HG03139 (cell line): ENCODE results near the gene LSM8.
"Not testable (repeated sequence)": the region's sequence is repeated elsewhere in the genome, so short reads cannot be mapped to it uniquely, and the experiment has no call there.

Source experiments
- ATAC-seq: cut with Tn5 transposase; IDR thresholded peaks from one replicate; pipeline ENCODE4 v1.9.1; 2021; ENCODE audit not compliant: unreplicated experiment

Gene LSM8

DNA sequence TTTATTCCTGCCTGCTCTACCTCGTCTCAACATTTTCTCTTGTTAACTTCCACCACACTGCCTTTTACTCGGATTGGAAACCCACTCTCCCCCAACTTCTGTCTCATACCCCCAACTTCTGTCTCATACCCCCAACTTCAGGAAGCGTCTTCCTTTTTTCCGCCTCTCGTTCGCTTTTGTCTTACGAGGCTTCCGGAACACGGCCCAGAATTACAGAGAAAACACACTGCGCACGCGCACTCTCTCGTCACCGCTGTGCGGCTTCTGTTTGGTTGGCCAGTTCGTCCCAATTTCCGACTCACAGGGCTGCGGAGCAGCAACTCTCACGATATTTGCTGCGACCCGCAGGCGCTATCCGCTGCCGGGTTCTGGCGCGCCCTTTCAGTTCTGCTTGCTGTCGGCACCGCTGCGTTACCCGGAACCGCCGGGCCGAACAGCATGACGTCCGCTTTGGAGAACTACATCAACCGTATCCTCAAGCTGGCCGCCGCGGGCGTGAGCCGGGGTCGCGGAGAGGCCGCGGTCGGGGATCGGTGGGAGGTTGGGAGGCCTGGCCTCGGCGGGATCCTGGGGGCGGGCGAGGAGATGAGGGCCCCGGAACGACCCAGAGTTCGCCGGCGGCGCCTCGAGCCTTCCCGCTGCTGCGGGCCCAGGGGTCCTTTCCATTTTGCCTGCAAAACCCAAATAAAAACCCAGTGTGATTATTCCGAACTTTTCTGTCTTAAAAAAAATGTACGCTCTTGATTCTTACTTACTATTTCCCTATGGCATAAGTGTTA, at the start of gene LSM8:
Gene LSM8 (plus strand): TSS at position 379 of the 779 bp plus-strand sequence. CDS start 60 bp downstream, at position 439.
- ATAC-seq = peak; percentile 98

DNA sequence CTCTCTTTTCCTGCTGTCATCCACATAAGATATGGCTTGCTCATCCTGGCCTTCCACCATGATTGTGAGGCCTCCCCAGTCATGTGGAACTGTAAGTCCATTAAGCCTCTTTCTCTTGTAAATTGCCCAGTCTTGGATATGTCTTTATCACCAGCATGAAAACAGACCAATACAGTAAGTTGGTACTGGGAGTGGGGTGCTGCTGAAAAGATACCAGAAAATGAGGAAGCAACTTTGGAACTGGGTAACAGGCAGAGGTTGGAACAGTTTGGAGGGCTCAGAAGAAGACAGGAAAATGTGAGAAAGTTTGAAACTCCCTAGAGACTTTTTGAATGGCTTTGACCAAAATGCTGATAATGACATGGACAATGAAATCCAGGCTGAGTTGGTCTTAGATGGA, 49.5 kb upstream of the LSM8 start:
- ATAC-seq = not testable (repeated sequence)

GRCh38 chr7:118140468-118140867, 43.5 kb upstream of the LSM8 start:
- ATAC-seq = no peak

- ATAC-seq = no peak
These were observed 42.0 kb upstream of the LSM8 start for GRCh38 chr7:118142012-118142411.

- no peak for ATAC-seq
These were observed 35.0 kb upstream of the LSM8 start for GRCh38 chr7:118148930-118149329.

GRCh38 chr7:118149394-118149793, 34.6 kb upstream of the LSM8 start:
- ATAC-seq = no peak

DNA sequence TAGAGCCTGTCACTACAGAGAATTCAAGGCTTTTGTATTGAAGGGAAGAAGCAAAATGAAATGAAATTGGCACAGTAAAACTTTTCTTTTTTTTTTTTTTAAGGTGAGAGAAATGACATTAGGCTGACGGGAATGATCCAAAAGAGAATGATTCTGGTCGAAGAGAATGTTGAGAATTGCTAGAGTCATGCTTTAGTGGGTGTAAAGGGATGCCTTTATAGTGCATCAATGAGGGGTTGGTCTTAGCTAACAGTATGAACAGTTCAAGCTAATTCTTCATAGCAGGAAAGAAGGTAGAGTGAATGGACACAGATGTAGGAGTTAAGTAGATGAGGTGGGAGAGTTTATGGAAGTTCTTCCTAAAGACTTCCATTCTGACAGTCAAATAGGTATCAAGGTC, 32.3 kb upstream of the LSM8 start:
- no peak for ATAC-seq

DNA sequence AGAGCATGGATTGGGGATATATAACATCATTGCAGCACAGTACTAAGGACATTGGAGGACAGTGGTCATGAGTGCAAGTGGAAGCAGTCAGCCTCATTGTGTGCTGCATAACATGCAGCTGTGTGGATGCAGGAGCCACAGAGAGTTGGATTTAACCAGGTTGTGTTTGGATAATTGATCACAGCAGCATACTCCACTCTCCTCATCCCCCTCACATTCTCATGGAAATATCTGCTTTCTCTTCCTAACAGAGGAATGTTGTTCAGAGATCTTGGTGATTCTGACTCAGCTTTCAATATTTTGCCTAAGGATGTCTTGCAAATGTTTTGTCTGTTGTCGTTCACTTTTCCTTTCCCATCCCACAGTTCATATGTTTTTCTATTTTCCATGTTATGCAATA, 31.8 kb upstream of the LSM8 start:
- ATAC-seq = no peak

DNA sequence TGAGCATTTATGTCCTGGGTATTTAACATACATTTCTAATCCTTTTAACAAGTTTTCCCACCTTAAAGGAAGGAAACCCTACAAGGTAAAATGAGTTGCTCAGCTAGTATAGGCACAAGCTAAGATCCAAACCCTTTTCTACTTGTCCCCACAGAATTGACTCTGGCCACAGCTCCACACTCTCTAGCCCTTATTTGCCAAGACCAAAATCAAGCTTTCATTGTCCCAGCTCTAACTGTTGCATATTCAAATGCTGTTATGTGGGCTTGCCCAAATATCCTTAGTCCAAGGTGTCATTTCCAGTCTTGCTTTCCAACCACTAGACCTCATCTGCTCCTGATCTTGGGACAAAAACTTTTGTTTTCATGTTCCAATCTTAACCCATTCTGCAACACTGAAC, 31.3 kb upstream of the LSM8 start:
- no peak for ATAC-seq

- ATAC-seq = no peak
These were observed 30.3 kb upstream of the LSM8 start for GRCh38 chr7:118153551-118154177.

- ATAC-seq = no peak
These were observed 25.2 kb upstream of the LSM8 start for GRCh38 chr7:118158766-118159165.

- no peak for ATAC-seq
These were observed 14.8 kb upstream of the LSM8 start for GRCh38 chr7:118169146-118169545.

DNA sequence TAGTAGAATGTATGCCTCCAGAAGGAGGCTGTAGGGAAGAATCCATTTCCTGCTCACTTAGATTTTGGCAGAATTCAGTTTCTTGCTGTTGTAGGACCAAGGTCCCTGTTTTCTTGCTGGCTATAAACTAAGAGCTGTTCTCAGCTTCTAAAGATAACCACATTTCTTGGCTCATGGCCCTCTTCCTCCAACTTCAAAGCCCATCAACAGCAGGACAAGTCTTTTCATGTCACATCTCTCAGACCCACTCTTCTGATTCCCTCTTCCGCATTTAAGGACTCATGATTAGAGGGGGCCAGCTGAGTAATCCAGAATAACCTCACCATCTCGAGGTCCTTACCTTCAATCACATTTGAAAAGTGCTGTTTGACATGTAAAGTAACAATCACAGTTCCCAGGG, 8.2 kb upstream of the LSM8 start:
- ATAC-seq = no peak

DNA sequence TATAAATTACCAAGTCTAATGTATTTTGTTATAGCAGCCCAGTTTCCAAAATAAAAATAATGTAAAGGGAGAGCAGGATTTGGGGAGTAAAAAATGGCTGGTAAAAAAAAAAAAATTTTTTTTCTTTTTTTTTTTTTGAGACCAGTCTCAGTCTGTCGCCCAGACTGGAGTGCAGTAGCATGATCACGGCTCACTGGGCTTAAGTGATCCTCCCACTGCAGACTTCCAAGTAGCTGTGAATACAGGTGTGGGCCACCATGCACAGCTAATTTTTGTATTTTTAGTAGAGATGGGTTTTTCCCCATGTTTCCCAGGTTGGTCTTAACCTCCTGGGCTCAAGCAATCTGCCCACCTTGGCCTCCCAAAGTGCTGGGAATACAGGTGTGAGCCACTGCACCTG, 4.8 kb upstream of the LSM8 start:
- no peak for ATAC-seq

GRCh38 chr7:118182593-118183427, 1.2 kb upstream of the LSM8 start:
- ATAC-seq = no peak

- ATAC-seq = peak; percentile 0
These were observed 557 bp upstream of the LSM8 start for GRCh38 chr7:118183428-118183785.

DNA sequence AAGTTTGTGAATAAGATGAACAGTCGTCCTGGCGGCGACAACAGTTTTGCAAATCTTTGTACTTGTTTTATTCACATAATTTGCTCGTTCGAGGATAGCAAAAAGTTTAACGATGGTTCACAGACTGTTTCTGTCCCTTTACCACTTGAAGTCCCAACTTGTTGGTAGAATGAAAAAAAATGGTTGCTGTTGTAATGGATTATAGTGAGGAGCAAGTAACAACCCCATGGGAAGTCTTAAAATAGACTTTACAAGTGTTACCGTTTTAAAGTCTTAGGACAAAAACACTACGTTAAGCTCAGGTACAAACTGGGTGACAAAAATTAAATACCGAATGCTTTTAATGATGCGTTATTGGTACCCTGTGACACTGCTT, 589 bp downstream of the LSM8 start:
- ATAC-seq = no peak

- ATAC-seq = no peak
These were observed 1.3 kb downstream of the LSM8 start for GRCh38 chr7:118185163-118185860.

GRCh38 chr7:118186501-118186900, 2.5 kb downstream of the LSM8 start:
- ATAC-seq = no peak

DNA sequence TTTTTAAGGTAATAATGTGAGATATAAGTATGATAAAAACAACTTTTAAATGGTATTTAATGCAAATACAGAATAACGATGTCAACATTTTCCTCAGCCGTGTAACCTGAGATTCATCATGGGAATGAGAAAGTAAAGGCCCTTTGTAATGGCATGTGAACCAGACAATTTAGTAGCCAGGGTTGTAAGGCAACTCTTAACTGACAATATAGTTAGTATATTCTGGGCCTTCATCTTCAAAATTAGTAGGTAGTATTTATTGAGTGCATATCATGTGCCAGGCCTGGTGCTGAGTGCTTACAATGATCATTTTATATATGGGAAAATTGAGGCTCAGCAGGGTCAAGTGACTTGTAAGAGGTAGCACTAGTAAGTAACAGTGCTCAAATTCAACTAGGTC, 10.6 kb downstream of the LSM8 start:
- no peak for ATAC-seq

- peak; percentile 73 for ATAC-seq
These were observed 12.0 kb downstream of the LSM8 start for GRCh38 chr7:118195837-118196474.
